Left renal cortex interstitium (tissue), 4 donors: Measurements from ENCODE around the gene CD63. TPM values are rescaled to one million over a fixed set of nuclear protein-coding genes. Genes with fewer than 3 reads are reported as not detected.
A peak's percentile ranks its signal among the peaks of the same experiment; 100 is the strongest.

Experiments used
- DNase-seq, 4 donors: peaks; one replicate each; pipeline ENCODE4 v3.0.0-alpha.2; 2013; ENCODE audit warnings: low read depth in 4 of 4, low spot score in 2 of 4, missing footprints in 1 of 4
- polyA plus RNA-seq, 4 donors: library from polyadenylated mRNA; unstranded; fragments of 120-200 nt; gene quantifications; one replicate each; pipeline ENCODE4 v1.2.1, GENCODE V29; 2013; ENCODE audit not compliant: insufficient read length in 4 of 4

CD63 gene
- polyA plus RNA-seq, 4 donors: 607 to 729 (median 660) TPM

GRCh38 chr12:55694188-55694515 lies 34.7 kb downstream of the CD63 start:
- DNase-seq: no peak

- no peak for DNase-seq
Measured at GRCh38 chr12:55693323-55694187, 35.3 kb downstream of the CD63 start.

- no peak for DNase-seq
Measured at GRCh38 chr12:55692631-55693322, 36.0 kb downstream of the CD63 start.

GRCh38 chr12:55688716-55689655 lies 39.8 kb downstream of the CD63 start:
- DNase-seq: no peak

- DNase-seq: no peak
Measured at GRCh38 chr12:55687746-55688145, 41.1 kb downstream of the CD63 start.

GRCh38 chr12:55686366-55687010 lies 42.3 kb downstream of the CD63 start:
- DNase-seq: no peak

GRCh38 chr12:55685671-55686070 lies 43.1 kb downstream of the CD63 start:
- DNase-seq: no peak

GRCh38 chr12:55684761-55685370 lies 43.9 kb downstream of the CD63 start:
- no peak for DNase-seq

- no peak for DNase-seq
Measured at GRCh38 chr12:55683676-55684075, 45.1 kb downstream of the CD63 start.

- no peak for DNase-seq
Measured at GRCh38 chr12:55682087-55682796, 46.6 kb downstream of the CD63 start.

GRCh38 chr12:55681142-55682077 lies 47.4 kb downstream of the CD63 start:
- peak in 3 of 4 donors; percentile 41 to 69 (median 42) for DNase-seq

GRCh38 chr12:55679691-55680090 lies 49.1 kb downstream of the CD63 start:
- DNase-seq: no peak

- no peak for DNase-seq
Measured at GRCh38 chr12:55676707-55677106, 52.1 kb downstream of the CD63 start.

GRCh38 chr12:55675666-55676065 lies 53.1 kb downstream of the CD63 start:
- DNase-seq: no peak
